GM12892 (cell line): ENCODE data around the gene IL11.
"Not testable (repeated sequence)": the region's sequence is repeated elsewhere in the genome, so short reads cannot be mapped to it uniquely, and the experiment has no call there.

Source experiments
- POLR2A ChIP-seq: IDR thresholded peaks from 2 replicates; pipeline ENCODE4 v1.6.1; 2011; ENCODE audit warnings: low read depth, low read length, control low read depth
- POLR2AphosphoS5 ChIP-seq: IDR thresholded peaks from 2 replicates; pipeline ENCODE4 v1.6.1; 2011; ENCODE audit warnings: low read depth, low read length, control low read depth
- TAF1 ChIP-seq: IDR thresholded peaks from 2 replicates; pipeline ENCODE4 v1.6.1; 2011; ENCODE audit warnings: low read depth, mild to moderate bottlenecking, control low read depth, low read length, borderline replicate concordance

DNA sequence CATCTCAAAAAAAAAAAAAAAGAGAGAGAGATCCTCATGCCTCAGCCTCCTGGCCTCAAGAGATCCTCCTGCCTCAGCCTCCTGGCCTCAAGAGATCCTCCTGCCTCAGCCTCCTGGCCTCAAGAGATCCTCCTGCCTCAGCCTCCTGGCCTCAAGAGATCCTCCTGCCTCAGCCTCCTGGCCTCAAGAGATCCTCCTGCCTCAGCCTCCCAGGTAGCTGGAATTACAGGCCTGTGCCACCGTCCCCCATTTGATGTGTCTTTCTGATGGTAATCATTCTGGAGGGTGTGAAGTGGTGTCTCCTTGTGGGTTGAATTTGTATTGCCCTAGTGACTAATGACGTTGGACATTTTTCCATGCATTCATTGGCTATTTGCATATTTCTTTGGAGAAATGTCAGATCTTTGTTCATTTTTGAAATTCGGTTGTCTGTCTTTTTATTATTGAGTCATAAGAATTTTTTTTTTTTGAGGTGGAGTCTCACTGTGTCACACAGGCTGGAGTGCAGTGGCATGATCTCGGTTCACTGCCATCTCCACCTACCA, 41.4 kb downstream of the IL11 start:
- not testable (repeated sequence) for TF ChIP-seq POLR2AphosphoS5, POLR2A, TAF1
